PC-9 (cell line): ENCODE measurements around the gene AP2B1.

Experiments used
- CTCF ChIP-seq: fragments of 200-600 bp; sonication (generic); conservative IDR thresholded peaks from 2 replicates; pipeline ENCODE4 v1.6.1; 2017; ENCODE audit warnings: mixed run types, antibody characterized with exemption, mild to moderate bottlenecking, moderate library complexity
- EZH2 ChIP-seq: fragments of 200-600 bp; sonication (generic); IDR thresholded peaks from 2 replicates; pipeline ENCODE4 v1.8.0; 2017; ENCODE audit warnings: antibody characterized with exemption, low read depth

- TF ChIP-seq CTCF (no peak), EZH2 (no peak)
Measured at GRCh38 chr17:35540589-35541404, 46.3 kb upstream of the AP2B1 start.
